Bronchial epithelial cell (primary cell): Measurements from ENCODE around the gene ADIRF. TPM values are rescaled to one million over a fixed set of nuclear protein-coding genes. Genes with fewer than 3 reads are reported as not detected.
"Not testable (repeated sequence)": the region's sequence is repeated elsewhere in the genome, so short reads cannot be mapped to it uniquely, and the experiment has no call there.

Experiments used
- DNase-seq: peaks from one replicate; pipeline ENCODE4 v3.0.0-alpha.2; 2010; ENCODE audit warnings: low read depth
- FAIRE-seq: peaks from 2 replicates; lab custom pipeline; 2011; peaks lifted over from hg19 to GRCh38; lab: Jason Lieb, UNC
- H3K27me3 ChIP-seq: 2 replicates; pipeline ENCODE4 v1.5.1; 2011; ENCODE audit warnings: low read length; ENCODE audit not compliant: control insufficient read depth, insufficient read depth
- H3K36me3 ChIP-seq: 2 replicates; pipeline ENCODE4 v1.5.1; 2011; ENCODE audit warnings: low read length; ENCODE audit not compliant: control insufficient read depth, insufficient read depth
- H3K4me3 ChIP-seq: 2 replicates; pipeline ENCODE4 v1.5.1; 2011; ENCODE audit warnings: mild to moderate bottlenecking, low read depth, low read length, control low read depth
- total RNA-seq: library from RNA; depleted of rRNA; stranded (reverse); fragments of >200 nt; gene quantifications from 2 replicates; pipeline ENCODE4 v1.2.1, GENCODE V29; 2014

ADIRF gene
- total RNA-seq, 1 donor from 2014 or later = 25.3 TPM

- peak; percentile 34 for DNase-seq
- H3K36me3 ChIP-seq, FAIRE-seq, H3K27me3 ChIP-seq, H3K4me3 ChIP-seq: not testable (repeated sequence)
Measured at GRCh38 chr10:87020056-87020455, 51.8 kb downstream of the ADIRF start, which contains the start of gene FAM25A. Gene FAM25A, plus strand, starts transcription at chr10:87020294. Its CDS starts 31 bp downstream, at chr10:87020325.

Other genes starting within 250 kb of the ADIRF start
- gene BMPR1A, start 211.9 kb upstream of the ADIRF start, total RNA-seq = 29.6 and 32.6 TPM in 2 replicates
- gene MMRN2, start 10.9 kb upstream of the ADIRF start, total RNA-seq = 3.9 and 6.1 TPM in 2 replicates
- gene SNCG, start 9.9 kb upstream of the ADIRF start, total RNA-seq = 22.3 and 25.5 TPM in 2 replicates
- 4.7 and 30.6 TPM in 2 replicates for gene FAM25A, start 51.8 kb downstream of the ADIRF start, total RNA-seq
- 225 and 249 TPM in 2 replicates for gene GLUD1, start 126.4 kb downstream of the ADIRF start, total RNA-seq
- 19.2 and 28.7 TPM in 2 replicates for gene SHLD2, start 126.7 kb downstream of the ADIRF start, total RNA-seq